SU-DHL-6 (cell line): Measurements from ENCODE around the gene AHRR.

Experiments
- EZH2phosphoT487 ChIP-seq: fragments of 200-600 bp; sonication (generic), shearing (Covaris generic); conservative IDR thresholded peaks from 2 replicates; pipeline ENCODE4 v1.6.1; 2018; ENCODE audit warnings: mild to moderate bottlenecking, antibody characterized with exemption, low read length, moderate library complexity, mixed read lengths
- TF ChIP-seq, protein P1 (sequence below): fragments of 200-600 bp; sonication (generic); IDR thresholded peaks from one replicate; pipeline ENCODE4 v1.5.1; 2017; ENCODE audit warnings: antibody characterized with exemption, mild to moderate bottlenecking, low read length, moderate library complexity; ENCODE audit not compliant: insufficient read depth, poor library complexity, severe bottlenecking

DNA sequence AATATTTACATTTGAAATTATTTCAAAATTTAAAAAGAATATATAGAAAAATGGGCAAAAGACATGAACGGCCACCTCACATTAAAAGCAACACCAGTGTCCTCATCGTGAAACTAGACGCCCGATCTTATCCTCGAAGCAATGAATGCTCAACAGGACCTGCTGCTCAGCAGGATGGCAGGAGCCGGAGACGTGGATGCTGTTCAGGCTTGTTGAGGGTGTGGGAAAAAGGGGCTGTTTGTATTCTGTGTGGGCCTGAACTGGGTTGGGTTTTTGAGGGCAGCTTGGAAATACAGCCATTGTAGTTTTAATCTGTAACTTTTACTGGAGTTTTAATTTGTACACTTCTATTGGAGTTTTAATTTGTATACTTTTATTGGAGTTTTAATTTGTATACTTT is 141.8 kb downstream of the AHRR start:
- TF ChIP-seq, protein P1, sequence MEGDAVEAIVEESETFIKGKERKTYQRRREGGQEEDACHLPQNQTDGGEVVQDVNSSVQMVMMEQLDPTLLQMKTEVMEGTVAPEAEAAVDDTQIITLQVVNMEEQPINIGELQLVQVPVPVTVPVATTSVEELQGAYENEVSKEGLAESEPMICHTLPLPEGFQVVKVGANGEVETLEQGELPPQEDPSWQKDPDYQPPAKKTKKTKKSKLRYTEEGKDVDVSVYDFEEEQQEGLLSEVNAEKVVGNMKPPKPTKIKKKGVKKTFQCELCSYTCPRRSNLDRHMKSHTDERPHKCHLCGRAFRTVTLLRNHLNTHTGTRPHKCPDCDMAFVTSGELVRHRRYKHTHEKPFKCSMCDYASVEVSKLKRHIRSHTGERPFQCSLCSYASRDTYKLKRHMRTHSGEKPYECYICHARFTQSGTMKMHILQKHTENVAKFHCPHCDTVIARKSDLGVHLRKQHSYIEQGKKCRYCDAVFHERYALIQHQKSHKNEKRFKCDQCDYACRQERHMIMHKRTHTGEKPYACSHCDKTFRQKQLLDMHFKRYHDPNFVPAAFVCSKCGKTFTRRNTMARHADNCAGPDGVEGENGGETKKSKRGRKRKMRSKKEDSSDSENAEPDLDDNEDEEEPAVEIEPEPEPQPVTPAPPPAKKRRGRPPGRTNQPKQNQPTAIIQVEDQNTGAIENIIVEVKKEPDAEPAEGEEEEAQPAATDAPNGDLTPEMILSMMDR, result no peak
- TF ChIP-seq EZH2phosphoT487, result no peak
